NCI-H510A (cell line): ENCODE data around the gene SPINK6.

Experiments
- DNase-seq: peaks from one replicate; lab custom pipeline; 2025; lab: John Stamatoyannopoulos, UW

Gene SPINK6

DNA sequence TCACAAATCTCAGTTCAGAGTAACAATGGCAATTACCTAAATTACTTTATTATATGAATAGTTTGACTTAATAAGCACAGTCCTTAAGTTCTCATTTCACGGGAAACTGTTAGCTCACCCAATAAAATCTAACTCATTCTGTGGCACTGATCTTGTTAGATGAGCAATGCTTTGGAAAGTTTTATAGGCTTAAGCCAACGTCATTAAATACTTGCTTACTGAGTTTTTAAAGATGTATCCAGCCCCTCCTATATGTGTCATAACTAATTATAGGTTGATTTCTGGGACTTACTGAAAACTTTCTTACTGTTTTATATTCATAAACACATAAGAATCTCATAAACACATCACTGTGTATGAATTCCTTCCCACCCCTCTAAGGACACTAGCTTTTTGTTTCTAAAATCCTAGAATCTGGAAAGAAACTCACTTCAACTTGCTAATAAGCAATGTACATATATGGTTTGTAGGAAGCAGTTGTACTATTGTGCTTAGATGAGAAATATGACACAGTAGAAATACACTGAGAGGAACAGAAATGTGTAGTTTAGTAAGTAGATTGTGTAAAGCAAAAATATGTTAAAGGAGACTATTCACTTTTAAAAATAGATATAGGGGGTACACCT is 21.4 kb downstream of the SPINK6 start:
- DNase-seq, result no peak

DNA sequence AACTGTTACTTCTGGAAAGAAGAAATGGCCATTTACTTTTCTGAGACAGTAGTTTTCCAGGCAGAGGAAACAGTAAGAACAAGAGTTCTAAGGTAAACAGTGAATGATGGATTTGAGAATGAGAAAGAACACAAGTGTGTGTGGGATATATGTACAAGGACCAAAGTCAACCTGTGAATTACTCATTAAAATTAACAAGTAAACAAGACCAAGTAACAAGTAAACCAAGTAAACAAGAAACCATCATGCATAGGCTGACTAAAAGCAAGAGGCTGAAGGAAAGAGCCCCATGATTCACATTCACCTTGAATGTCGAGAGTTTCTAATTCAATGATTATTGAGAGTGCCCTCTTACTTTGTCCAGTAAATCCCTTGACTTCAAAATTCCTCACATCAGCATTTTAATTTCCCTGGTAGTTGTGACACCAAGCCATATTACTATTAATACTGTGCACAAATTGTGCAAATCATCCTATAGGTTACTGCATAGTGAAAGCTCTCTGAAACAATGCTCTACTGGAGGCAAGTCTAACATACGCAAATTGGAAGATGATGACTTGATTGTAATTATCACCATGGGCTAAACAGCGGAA is 25.6 kb downstream of the SPINK6 start:
- DNase-seq, result no peak

DNA sequence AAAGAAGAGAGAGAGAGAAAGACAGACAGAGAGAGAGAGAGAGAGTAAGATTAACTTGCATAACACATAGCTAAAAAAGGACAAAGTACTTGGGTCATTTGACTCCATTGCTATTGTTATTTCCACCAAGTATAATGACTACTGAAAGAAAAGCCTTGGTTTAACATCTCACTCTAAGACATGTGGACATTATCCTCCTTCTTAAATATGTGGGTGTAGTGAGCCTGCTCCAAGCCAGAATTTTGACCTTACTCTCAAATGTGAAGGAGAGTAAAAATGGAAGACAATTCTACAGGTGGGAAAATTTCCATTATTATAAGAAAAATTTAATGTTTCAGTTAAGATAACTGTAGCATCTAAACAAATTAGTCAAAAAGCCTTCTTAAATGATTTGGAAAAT is 27.0 kb downstream of the SPINK6 start:
- DNase-seq, result no peak

DNA sequence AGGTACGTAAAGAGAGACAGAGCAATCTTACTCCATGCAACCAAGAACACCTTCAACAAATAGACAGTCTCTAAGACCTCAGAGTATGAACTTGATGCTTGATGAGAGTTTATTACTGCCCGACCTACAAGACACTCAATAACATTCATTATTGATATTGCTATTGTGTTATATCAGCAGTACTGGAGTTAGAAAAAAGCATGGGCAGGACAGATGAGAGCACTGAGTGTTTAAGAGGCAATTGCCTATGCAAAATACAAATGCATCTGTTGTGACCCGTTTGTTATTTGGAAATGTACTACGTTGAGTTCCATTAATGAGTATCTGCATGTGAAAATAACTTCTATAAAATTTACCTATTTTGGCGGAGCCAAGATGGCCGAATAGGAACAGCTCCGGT is 27.4 kb downstream of the SPINK6 start:
- DNase-seq, result no peak

DNA sequence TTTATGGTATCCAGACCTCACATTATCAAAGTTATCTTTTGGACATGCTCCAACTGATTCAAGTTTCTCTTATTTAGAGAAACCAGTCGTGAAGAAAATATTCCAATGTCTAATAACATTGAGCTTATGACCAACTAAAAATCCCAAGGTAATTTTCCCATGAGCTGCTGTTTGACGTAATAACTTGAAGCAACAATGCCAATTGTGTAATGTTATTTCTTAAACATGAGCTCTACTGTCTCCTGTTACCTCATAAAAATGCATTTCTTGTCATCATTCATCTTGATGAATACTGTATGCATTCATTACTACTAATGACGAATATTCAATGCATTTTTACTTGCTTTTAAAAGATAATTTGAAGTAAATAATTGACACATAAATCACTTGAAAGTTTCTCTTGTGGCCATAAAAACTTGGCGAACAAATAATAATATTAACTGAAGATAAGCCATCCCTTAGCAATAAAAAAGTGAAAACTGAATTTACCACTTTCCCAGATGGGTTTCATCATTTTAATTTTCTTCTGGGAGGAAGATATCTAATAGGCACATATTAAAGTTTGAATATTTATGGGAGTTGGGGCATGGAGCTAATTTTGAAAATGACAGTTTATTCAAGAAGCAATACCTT is 35.1 kb downstream of the SPINK6 start:
- no peak for DNase-seq

DNA sequence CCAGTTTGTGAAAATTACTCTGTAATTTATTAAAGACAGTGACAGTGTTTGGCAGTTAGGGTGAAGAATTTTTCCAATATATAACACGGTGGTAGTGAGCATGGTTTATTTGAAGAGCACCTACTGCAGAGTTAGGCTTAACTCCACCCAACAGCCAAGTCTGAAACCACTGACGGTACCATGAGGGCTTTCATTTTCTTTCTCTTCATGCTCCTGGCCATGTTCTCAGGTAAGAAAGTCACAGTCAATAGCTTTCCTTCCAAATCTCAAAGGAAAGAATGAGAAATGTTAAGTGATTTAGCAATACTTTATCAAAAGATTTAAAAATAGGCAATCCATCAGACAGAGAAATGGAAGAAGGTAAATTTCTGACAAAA is 35.6 kb downstream of the SPINK6 start, which contains the start of gene MARCOL:
Gene MARCOL (plus strand): TSS at position 108 of the 377 bp plus-strand sequence. CDS start 73 bp downstream, at position 181.
- no peak for DNase-seq

DNA sequence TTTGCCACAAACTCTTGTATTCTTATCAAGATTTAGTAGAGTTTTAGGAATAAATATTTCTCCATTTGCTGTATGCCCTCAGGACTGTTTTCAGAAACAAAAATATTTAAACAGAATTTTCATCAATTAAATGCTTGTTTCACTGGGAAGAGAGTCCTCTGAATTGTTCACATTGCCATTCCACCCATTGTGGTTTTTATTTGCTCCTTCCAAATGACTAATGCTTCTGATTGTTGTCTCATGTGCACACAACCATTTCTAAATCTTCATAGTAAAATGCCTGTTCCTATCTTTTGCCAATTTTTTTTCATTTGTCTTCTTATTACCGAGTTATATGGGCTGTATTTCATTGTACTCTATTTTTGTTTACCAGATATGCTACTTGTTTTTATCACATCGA is 46.1 kb downstream of the SPINK6 start:
- no peak for DNase-seq

DNA sequence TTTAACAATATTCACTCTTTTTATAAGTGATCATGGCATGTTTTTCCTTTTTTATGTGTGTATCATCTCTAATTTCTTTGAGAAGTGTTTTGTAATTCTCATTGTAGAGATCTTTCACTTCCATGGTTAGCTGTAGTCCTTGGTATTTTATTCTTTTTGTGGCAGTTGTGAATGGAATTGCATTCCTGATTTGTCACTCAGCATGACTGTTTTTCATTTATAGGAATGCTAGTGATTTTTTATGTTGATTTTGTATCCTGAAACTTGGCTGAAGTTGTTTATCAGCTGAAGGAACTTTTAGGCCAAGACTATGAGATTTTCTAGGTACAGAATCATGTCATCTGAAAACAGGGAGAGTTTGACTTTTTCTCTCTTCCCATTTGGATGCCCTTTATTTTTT is 52.6 kb downstream of the SPINK6 start:
- DNase-seq, result no peak

DNA sequence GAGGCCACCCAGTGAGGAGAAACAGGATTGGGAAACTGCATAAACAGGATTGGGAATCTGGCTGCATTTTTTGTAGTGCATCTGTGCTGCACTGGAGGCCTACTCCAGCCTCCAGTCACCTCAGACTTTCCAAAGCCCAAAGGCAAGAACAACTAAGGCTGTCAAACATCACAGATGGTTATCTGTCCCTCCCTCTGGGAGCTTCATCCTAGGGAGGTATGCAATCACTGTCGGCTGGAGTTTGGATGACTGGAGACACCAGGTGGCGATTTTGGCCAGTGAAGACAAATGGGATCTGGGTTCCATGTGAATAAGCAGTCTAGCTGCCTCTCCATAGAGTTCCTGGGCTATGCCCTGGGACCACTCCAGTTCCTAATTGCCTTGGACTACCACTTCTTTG is 56.4 kb downstream of the SPINK6 start:
- no peak for DNase-seq

DNA sequence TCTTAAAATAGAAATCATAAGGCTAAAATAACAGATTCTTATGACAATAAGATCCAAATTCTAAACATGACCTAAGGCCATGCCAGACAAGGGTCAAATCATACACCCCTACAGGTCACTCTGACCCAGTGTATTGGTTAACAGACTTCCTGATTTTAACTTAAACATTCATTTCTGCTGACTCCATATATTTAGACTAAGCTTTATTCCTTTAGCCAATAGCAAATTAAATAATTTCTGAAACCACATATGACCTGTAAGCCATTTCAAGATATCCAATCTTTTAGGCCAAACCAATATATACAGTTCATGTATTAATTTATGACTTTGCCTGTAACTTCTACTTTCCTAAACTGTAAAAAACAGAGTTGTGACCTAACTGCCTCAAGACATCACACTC is 58.4 kb downstream of the SPINK6 start:
- DNase-seq, result no peak
